Left renal cortex interstitium (tissue), 4 donors: ENCODE data around the gene ZCCHC7. TPM values are rescaled to one million over a fixed set of nuclear protein-coding genes. Genes with fewer than 3 reads are reported as not detected.
"Not testable (repeated sequence)": the region's sequence is repeated elsewhere in the genome, so short reads cannot be mapped to it uniquely, and the experiment has no call there.

Experiments used
- DNase-seq, 4 donors: peaks; one replicate each; pipeline ENCODE4 v3.0.0-alpha.2; 2013; ENCODE audit warnings: low read depth in 4 of 4, low spot score in 2 of 4, missing footprints in 1 of 4
- polyA plus RNA-seq, 4 donors: library from polyadenylated mRNA; unstranded; fragments of 120-200 nt; gene quantifications; one replicate each; pipeline ENCODE4 v1.2.1, GENCODE V29; 2013; ENCODE audit not compliant: insufficient read length in 4 of 4

Gene ZCCHC7
- polyA plus RNA-seq, result 10 to 100 TPM; 22.1 to 27.9 (median 24.6) TPM

DNA sequence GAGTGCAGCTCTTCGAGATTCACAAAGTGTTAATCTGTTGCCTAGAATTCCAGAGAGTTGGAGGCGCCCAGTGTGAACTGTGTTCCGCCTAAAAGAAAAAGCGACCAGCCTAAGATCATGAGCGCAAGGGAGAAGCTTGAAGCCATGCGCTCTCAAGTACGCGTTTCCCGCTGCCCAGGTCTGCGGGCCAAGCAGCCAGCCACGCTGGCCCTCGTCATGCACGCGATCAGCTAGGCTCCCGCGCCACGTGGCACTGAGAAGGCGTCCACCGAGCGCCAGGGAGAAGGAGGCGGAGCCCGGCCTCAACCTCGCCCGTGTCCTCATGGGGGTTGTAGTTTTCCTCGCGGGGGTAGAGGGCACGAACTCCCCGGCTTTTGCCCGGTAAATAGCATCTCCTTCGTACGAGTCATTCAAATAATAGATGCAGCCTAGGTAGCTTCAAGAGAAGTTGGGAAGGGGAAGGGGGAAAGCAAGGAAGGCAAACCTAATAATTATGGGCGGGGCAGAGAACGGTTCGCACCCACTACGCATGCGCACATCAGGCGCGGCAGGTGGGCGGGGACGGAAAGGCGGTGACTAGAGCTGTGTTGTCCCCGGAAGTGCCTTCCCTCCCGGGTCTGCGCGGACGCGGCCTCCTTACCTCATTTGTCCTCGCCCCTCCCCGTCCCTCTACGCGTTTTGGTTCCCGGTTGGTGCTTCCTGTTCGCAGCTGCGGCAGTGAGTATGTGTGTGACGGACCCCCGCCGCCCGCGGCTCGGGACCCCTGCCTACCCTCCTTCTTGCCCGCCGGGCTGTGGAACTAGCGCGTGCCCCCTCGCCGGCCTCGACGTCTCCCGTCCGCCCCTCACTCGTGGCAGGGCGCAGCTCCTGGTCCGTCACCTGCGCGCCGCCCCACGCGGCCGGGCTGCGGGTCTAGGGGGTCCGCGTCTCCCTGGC lies at the start of gene ZCCHC7:
Gene ZCCHC7, plus strand, starts transcription at position 668 of the 936 bp plus-strand sequence.
- peak; percentile 91 to 98 (median 94) for DNase-seq

DNA sequence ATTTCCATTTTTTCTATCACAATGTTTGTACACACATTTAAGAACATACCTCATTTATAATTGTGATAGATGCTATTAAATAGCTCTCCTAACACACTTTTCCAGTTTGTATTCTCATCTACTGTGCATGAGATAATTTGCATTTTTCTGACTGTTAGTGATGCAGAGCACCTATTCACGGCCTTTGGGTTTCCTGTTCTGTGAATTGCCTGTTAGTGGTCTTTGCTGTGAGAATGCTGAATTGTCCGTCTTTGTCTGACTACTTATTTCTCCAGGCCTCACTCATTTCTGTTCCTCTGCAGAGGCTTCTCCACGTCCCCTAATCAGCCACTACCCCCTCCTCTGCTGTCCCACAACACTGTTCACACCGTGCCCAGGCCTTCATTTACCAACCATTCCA lies 45.6 kb upstream of the ZCCHC7 start:
- not testable (repeated sequence) for DNase-seq

DNA sequence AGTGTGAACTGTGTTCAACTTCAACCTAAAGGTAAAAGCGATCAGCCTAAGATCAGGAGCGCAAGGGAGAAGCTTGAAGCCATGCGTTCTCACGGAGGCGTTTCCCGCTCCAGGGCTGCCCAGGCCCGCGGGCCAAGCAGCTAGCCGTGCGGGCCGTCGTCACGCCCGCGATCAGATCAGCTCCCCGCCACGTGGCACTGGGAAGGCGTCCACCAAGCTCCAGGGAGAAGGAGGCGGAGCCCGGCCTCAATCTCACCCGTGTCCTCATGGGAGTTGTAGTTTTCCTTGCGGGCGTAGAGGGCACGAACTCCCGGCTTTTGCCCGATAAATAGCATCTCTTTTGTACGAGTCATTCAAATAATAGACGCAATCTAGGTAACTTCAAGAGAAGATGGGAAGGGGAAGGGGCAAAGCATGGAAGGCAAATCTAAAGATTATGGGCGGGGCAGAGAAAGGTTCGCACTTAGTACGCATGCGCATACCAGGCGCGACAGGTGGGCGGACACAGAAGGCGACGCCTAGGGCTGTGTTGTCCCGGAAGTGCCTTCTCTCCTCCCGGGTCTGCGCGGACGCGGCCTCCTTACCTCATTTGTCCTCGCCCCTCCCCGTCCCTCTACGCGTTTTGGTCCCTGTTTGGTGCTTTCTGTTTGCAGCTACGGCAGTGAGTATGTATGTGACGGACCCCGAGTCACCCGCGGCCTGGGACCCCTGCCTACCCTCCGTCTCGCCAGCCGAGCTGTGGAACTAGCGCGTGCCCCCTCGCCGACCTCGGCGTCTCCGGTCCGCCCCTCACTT lies 40.8 kb upstream of the ZCCHC7 start:
- peak; percentile 83 to 93 (median 85) for DNase-seq

DNA sequence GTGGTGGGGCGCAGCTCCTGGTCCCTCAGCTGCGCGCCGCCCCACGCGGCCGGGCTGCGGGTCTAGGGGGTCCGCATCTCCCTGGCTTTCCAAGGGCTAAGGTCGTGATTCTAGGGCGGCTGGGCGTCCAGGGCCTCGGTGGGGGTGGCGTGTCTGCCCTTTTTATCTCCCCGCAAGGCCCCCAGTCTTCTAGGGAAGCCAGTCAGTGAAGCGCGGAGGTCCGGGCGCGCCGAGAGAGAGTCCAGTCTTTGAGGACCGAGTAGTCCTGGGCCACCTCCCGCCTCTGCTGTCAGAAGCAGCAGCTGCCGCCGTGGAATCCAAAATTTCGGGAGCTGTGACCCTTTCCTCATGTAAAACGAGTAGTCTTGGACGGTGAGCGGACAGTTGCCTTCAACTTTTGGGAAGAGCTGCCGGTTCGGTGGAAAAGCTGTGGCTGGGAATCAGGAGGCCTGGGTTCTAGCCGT lies 40.2 kb upstream of the ZCCHC7 start:
- DNase-seq, result not testable (repeated sequence)

DNA sequence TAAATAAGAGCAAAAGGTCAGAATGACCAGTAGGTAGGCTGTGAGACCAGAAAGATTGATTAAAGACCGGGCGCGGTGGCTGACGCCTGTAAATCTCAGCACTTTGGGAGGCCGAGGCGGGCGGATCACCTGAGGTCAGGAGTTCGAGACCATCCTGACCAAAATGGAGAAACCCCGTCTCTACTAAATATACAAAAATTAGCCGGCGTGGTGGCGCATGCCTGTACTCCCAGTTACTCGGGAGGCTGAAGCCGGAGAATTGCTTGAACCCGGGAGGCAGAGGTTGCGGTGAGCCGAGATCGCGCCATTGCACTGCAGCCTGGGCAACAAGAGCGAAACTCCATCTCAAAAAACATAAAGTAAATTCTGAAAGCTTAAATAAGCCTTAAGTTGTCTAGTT lies 38.9 kb upstream of the ZCCHC7 start:
- not testable (repeated sequence) for DNase-seq

DNA sequence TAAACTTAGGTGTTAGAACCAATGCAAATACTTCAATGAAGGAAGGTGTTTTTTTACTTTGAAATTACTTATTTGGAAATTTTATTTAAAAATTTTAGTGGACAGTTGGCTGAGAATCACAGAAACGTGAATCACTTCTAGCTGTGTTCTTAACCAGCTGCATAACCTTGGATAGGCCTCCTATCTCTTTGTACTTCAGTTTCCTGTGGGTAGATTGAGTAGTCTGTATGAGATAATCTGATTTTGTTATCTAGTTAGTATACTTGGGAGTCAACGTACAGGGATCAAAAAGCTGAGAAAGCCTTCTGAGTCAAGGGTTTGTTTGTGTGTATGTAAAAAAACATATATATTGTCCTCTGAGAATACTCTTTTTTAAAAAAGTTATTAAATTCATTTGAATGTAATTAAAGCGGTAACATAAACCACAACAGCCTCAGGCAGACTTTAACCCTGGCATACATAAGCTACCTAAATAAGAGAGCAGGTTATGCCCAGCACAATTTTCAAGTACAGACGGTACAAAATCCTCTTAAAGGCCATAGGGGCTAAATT lies 38.1 kb upstream of the ZCCHC7 start:
- no peak for DNase-seq

DNA sequence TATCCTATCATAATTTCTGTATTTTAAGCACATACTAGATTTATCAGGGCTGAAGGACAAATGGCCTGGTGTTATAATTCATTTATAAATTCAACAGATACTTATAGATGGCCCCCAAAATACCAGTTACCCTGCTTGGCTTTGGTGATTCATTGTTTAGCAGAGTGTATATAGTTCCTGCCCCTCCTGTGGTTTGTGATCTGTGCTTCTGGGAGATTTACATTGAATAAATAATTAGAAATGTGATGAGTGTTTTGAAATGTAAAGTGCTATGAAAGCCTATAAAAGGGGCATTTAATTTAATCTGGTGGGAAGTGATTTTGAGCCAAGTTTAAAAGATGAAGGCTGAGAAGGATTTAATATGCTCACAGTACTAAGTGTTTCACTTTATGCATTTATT lies 36.7 kb upstream of the ZCCHC7 start:
- DNase-seq, result no peak

DNA sequence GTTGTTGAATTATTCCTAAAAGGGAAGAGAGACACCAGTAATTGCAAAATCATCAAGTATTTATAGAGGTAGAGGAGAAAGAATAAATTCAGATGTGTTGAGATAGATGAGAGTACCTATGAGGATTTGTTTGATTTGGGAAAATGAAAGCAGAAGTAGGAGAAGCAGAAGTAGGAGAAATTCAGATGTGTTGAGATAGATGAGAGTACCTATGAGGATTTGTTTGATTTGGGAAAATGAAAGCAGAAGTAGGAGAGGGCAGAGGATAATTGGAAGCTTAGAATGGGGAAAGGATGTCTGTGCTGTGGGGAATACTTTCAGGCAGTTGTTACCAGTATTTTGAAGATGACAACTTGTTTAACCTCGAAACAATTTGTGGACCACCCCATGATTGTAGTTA lies 35.1 kb upstream of the ZCCHC7 start:
- DNase-seq, result no peak

DNA sequence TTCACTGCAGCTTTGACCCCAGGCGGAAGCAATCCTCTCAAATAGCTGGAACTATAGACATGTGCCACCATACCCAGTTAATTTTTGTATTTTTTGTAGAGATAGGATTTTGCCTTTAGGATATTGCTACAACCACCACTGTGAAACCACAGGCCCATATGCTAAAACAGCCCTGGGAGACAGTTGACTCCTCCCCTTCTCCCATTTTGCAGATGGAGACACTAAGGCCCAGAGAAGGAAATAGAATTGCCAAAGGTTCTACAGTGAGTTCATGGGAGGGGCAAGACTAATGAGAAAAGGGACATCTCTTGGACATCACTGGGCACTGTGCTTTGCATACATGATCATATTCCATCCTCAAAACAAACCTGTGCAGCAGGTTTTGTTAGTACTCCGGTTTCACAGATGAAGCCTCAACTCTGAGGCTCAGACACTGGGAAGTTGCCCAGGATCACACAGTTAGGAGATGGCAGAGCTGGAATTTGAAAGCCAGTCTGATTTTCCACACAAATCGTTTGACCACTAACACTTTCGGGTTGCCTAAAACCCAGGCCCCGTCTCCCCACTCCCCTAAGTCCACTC lies 27.6 kb upstream of the ZCCHC7 start:
- not testable (repeated sequence) for DNase-seq

DNA sequence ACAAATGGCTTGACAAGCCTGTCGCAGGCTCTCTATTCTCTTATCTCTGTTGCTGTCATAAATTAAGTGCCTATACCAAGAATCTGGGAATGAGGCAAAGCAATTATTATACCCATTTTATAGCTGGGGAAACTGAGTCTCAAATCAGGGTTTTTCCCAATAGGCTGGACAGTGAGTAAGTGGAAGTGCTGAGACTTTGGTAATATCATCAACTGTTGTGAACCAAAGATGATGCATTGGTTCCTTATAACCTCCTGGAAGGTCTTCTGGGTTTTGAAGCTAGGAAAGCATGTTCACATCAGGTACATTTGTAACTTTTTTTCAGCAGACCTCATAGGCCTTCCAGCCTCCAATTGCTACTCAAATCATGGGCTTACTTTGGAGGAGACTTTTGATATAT lies 25.6 kb upstream of the ZCCHC7 start:
- DNase-seq, result no peak

DNA sequence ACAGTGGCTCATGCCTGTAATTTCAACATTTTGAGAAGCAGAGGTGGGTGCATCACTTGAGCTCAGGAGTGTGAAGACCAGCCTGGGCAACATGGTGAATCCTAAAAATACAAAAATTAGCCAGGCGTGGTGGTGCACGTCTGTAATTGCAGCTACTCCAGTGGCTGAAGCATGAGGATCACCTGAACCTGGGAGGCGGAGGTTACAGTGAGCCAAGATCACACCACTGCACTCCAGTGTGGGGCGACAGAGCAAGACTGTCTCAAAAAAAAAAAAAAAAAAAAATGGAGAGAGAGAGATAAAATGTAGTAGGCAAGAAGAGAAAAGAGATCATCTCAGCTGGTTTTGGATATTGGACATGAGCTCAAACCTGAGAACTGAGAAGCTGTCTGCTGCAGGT lies 23.7 kb upstream of the ZCCHC7 start:
- no peak for DNase-seq

DNA sequence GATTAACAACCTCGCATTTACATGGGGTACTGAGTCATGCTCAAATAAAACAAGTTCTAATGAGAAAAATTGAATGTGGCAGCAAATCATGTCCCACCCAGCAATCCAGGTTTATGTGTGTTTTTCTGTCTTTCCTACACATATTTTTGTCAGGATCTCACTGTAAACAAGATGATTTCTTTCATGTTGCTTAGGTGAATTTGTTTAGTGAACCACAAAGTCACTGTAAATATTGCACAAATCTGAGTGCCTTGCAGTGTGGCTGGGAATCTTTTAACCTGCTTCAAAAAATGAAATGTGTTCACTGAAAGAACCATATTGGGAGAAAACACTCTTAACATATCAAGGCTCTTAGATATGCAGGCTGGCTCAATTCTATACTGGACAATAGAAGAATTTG lies 23.1 kb upstream of the ZCCHC7 start:
- DNase-seq, result no peak

DNA sequence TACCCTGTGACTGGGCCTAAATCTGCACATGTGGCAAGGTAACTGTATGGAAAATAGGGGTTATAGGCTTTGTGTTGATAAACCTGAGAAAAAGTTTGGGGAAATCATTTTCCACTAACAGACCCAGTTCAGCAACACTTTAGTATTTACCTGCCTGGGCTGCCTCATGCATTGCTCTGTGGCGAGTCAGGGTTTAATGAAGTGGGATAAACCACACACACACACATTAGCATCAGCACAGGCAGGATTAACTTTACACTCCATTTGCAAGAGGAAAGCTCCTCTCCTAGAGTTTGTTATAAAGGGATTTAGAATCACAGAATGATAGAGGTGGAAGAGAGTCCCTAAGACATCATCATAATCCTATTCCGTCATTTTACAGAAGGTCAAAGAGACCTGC lies 20.0 kb upstream of the ZCCHC7 start:
- no peak for DNase-seq

DNA sequence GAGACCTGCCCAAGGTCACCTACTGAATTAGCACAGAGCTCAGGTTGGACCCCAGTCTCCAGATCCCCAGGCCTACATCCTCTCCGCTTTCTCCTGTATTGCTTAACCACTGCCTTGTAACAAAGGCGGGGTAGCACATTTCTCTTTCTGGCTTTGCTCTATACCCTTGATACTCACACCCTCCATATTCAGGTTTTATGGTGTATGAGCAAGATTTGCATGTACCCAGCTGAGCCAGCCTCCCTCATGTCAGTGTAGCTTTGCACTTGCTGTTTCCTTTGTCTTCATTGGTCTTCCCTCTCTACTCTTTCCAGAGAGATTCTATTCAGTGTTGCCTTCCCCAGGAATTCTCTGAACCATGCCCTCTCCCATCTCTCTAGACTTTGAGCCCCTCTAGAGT lies 19.6 kb upstream of the ZCCHC7 start:
- DNase-seq, result no peak

DNA sequence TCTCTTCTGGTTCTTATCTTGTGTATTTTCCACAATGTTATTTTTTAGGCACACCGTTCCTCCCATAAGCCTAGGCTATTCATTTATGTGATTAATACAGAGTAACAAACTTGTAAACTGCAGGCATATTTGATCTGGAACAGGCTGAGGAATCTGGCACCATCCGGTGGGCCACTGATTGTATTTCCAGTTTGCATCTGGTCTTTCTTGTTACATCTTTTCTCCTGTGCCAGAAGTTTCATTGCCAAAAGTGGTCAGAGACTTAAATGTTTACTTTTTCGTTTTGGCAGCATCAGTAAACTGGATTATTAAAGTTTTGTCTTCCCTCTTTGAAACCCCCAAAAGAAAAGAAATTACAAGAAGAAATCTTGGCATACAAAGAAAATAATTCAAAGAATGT lies 17.9 kb upstream of the ZCCHC7 start:
- no peak for DNase-seq

DNA sequence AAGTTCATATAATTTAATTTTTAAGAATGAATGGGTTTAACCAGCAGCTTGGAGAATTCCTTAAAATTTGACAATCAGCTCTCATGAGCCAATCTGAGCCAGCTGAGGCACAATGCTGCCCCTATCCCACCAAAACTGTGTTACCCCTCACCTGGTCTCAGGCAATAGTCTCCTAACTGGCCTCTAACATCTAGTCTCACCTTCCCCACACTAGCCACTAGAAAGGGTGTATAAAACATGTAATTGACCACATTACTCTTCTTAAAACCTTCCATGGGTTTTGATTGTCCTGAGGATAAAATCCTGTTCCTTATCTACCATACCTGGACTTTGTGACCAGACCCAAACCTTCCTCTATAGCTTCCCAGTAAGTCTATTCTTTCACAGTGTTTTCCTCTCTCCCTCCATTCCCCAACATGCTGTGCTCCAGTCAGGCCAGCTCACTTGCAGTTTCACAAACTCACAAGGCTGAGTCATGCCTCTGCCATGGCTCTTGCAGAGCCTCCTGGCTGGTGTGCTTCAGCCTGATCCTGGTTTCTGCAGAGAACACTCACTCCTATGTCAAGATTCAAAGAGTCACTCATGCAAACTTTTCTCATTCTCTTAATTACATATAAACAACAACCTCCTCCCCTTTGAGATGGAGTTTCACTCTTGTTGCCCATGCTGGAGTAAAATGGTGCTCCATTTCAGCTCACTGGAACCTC lies 16.0 kb upstream of the ZCCHC7 start:
- DNase-seq, result no peak

DNA sequence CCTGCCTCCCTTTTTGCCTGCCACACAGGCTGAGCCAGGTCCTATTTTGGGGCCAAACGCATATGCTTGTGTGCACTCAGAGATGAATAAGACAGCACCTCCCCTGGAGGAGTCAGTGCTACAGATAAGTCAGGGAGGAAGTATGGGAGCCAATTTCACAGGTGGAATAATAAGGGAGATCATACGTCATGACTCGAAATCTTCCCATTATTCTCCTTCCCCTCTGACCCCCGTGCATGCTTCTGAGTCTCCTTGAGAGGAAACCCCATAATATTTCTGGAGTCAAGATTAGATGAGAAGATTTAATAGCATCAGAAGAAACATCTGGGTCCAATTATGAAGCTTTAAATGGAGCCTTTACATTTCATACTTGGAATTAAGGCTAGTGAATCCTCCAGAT lies 15.1 kb upstream of the ZCCHC7 start:
- DNase-seq, result no peak

DNA sequence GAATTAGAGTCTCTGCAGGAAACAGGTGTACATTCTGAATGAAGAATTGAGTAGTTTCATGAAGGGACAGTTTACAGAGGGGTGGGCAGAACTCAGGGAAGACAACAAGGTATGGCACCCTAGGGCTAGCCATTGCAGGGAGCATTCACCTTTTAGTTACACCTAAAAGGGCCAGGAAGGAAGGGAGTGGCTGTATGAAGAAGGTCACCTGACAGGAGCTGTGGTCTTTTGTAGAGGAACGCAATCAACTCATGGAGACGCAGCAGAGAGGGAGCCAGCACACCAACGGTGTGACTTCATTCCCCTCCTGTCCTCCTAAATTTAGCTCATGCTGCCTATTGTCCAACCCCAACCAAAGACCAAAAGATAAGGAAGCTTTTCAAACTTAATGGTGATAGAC lies 12.7 kb upstream of the ZCCHC7 start:
- no peak for DNase-seq

DNA sequence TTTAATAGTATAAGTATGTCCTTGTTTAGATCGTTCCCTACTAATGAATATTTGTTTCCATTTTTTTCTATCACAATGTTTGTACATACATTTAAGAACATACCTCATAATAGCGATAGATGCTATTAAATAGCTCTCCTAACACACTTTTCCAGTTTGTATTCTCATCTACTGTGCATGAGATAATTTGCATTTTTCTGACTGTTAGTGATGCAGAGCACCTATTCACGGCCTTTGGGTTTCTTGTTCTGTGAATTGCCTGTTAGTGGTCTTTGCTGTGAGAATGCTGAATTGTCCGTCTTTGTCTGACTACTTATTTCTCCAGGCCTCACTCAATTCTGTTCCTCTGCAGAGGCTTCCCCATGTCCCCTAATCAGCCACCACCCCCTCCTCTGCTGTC lies 5.9 kb upstream of the ZCCHC7 start:
- not testable (repeated sequence) for DNase-seq

DNA sequence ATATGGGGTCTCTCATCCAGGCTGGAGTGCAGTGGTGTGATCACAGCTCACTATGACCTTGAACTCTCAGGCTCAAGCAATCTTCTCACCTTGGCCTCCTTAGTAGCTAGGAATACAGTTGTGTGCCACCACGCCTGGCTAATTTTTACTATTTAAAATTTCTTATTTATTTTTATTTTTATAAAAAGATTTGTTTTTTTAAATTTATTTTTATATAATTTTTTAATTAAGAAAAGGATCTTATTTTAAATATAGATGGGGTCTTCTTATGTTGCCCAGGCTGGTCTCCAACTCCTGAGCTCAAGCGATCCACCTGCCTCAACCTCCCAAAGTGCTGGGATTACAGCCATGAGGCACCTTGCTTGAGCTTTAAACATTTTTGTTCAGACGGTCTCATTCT lies 2.4 kb upstream of the ZCCHC7 start:
- no peak for DNase-seq
